Mucosa of stomach (tissue), 1 donor: ENCODE results near the gene ACSS1.

Source experiments
- H3K27me3 ChIP-seq: one replicate; pipeline ENCODE4 v1.7.0; 2013; ENCODE audit warnings: mild to moderate bottlenecking, low read length; ENCODE audit not compliant: control insufficient read depth, insufficient read depth
- H3K36me3 ChIP-seq: one replicate; pipeline ENCODE4 v1.7.0; 2013; ENCODE audit warnings: low read length; ENCODE audit not compliant: control insufficient read depth, insufficient read depth
- H3K4me1 ChIP-seq: one replicate; pipeline ENCODE4 v1.7.0; 2013; ENCODE audit warnings: mild to moderate bottlenecking, low read length; ENCODE audit not compliant: control insufficient read depth, insufficient read depth
- H3K4me3 ChIP-seq: one replicate; pipeline ENCODE4 v1.7.0; 2013; ENCODE audit warnings: low read length
- H3K9ac ChIP-seq: one replicate; pipeline ENCODE4 v1.7.0; 2013; ENCODE audit warnings: mild to moderate bottlenecking, low read length, moderate library complexity
- H3K9me3 ChIP-seq: one replicate; pipeline ENCODE4 v1.7.0; 2013; ENCODE audit warnings: mild to moderate bottlenecking, low read length, moderate library complexity; ENCODE audit not compliant: control insufficient read depth
- donor health status: Pancreatic carcinoma.

Gene ACSS1

GRCh38 chr20:24972341-24972740, 85.6 kb downstream of the ACSS1 start:
- H3K4me3 ChIP-seq = no peak overlapping the region
- no peak overlapping the region for H3K9ac ChIP-seq
- no peaks in the 10 kb centered on the region for H3K4me1 ChIP-seq
- H3K27me3 ChIP-seq = no peaks in the 10 kb centered on the region
- peaks cover 6% of the 10 kb centered on the region for H3K36me3 ChIP-seq
- no peaks in the 10 kb centered on the region for H3K9me3 ChIP-seq

- Histone ChIP-seq H3K9me3 (no peaks in the 10 kb centered on the region), H3K36me3 (peaks cover 6% of the 10 kb centered on the region), H3K27me3 (no peaks in the 10 kb centered on the region), H3K4me1 (no peaks in the 10 kb centered on the region), H3K4me3 (no peak overlapping the region), H3K9ac (no peak overlapping the region)
These were observed 86.4 kb downstream of the ACSS1 start for GRCh38 chr20:24971376-24972101.

- Histone ChIP-seq H3K4me3 (no peak overlapping the region), H3K4me1 (no peaks in the 10 kb centered on the region), H3K9me3 (no peaks in the 10 kb centered on the region), H3K36me3 (peaks cover 6% of the 10 kb centered on the region), H3K27me3 (no peaks in the 10 kb centered on the region), H3K9ac (no peak overlapping the region)
These were observed 87.2 kb downstream of the ACSS1 start for GRCh38 chr20:24970754-24971153.

GRCh38 chr20:24970030-24970553, 87.8 kb downstream of the ACSS1 start:
- Histone ChIP-seq H3K4me3 (no peak overlapping the region), H3K36me3 (peaks cover 6% of the 10 kb centered on the region)

GRCh38 chr20:24969186-24970029, 88.5 kb downstream of the ACSS1 start:
- Histone ChIP-seq H3K27me3 (no peaks in the 10 kb centered on the region), H3K4me1 (no peaks in the 10 kb centered on the region), H3K9ac (no peak overlapping the region), H3K4me3 (no peak overlapping the region), H3K36me3 (peaks cover 6% of the 10 kb centered on the region), H3K9me3 (no peaks in the 10 kb centered on the region)

More at GRCh38 chr20:24970030-24970553, 87.8 kb downstream of the ACSS1 start:
- H3K9me3 ChIP-seq = no peaks in the 10 kb centered on the region
- H3K27me3 ChIP-seq = no peaks in the 10 kb centered on the region
- no peaks in the 10 kb centered on the region for H3K4me1 ChIP-seq
- no peak overlapping the region for H3K9ac ChIP-seq

GRCh38 chr20:24968278-24968800, 89.6 kb downstream of the ACSS1 start:
- Histone ChIP-seq H3K4me3 (no peak overlapping the region), H3K9ac (no peak overlapping the region)

GRCh38 chr20:24966317-24967012, 91.5 kb downstream of the ACSS1 start:
- Histone ChIP-seq H3K9ac (no peak overlapping the region), H3K27me3 (no peaks in the 10 kb centered on the region), H3K36me3 (peaks cover 14% of the 10 kb centered on the region), H3K4me3 (no peak overlapping the region), H3K9me3 (no peaks in the 10 kb centered on the region), H3K4me1 (no peaks in the 10 kb centered on the region)

More at GRCh38 chr20:24968278-24968800, 89.6 kb downstream of the ACSS1 start:
- Histone ChIP-seq H3K4me1 (no peaks in the 10 kb centered on the region), H3K36me3 (peaks cover 12% of the 10 kb centered on the region), H3K27me3 (no peaks in the 10 kb centered on the region), H3K9me3 (no peaks in the 10 kb centered on the region)

- Histone ChIP-seq H3K9ac (no peak overlapping the region), H3K27me3 (no peaks in the 10 kb centered on the region), H3K9me3 (no peaks in the 10 kb centered on the region), H3K36me3 (peaks cover 14% of the 10 kb centered on the region), H3K4me3 (no peak overlapping the region), H3K4me1 (no peaks in the 10 kb centered on the region)
These were observed 92.6 kb downstream of the ACSS1 start for GRCh38 chr20:24965065-24965919.

- H3K27me3 ChIP-seq = no peaks in the 10 kb centered on the region
- H3K4me3 ChIP-seq = no peak overlapping the region
- H3K9me3 ChIP-seq = no peaks in the 10 kb centered on the region
- H3K36me3 ChIP-seq = peaks cover 14% of the 10 kb centered on the region
- no peak overlapping the region for H3K9ac ChIP-seq
- no peaks in the 10 kb centered on the region for H3K4me1 ChIP-seq
These were observed 93.5 kb downstream of the ACSS1 start for GRCh38 chr20:24964506-24964840.

- Histone ChIP-seq H3K27me3 (no peaks in the 10 kb centered on the region), H3K9ac (no peak overlapping the region), H3K36me3 (peaks cover 14% of the 10 kb centered on the region), H3K4me3 (no peak overlapping the region), H3K4me1 (no peaks in the 10 kb centered on the region), H3K9me3 (no peaks in the 10 kb centered on the region)
These were observed 94.0 kb downstream of the ACSS1 start for GRCh38 chr20:24963672-24964505.
